Breast epithelium (tissue), 4 donors: ENCODE measurements around the gene BIRC2. TPM values are rescaled to one million over a fixed set of nuclear protein-coding genes. Genes with fewer than 3 reads are reported as not detected.

ENCODE experiments used
- DNase-seq, 2 donors: peaks; one replicate each; pipeline ENCODE4 v3.0.0-alpha.2; 2019; ENCODE audit warnings: low spot score in 2 of 2
- H3K27ac ChIP-seq, 2 donors: fragments of 200-600 bp; sonication (generic) in 1 of 2; one replicate each; pipeline ENCODE4 v1.5.1; 2016 to 2019; ENCODE audit warnings: mild to moderate bottlenecking in 1 of 2
- H3K27me3 ChIP-seq, 2 donors: fragments of 200-600 bp; sonication (generic) in 1 of 2; one replicate each; pipeline versions ENCODE4 v1.5.1 to v1.6.0; 2017 to 2019; ENCODE audit warnings: control low read depth in 1 of 2, mild to moderate bottlenecking in 1 of 2
- H3K36me3 ChIP-seq: fragments of 200-600 bp; one replicate; pipeline ENCODE4 v1.5.1; 2019
- H3K4me1 ChIP-seq, 2 donors: fragments of 200-600 bp; sonication (generic); one replicate each; pipeline ENCODE4 v1.5.1; 2016 to 2019; ENCODE audit warnings: control low read depth in 1 of 2
- H3K4me3 ChIP-seq, 3 donors: fragments of 200-600 bp; sonication (generic); 1 replicate in 2 of 3; 2 replicates in 1 of 3; pipeline ENCODE4 v1.5.1; 2016 to 2019; ENCODE audit warnings: mild to moderate bottlenecking in 3 of 3, moderate library complexity in 2 of 3
- H3K9me3 ChIP-seq, 2 donors: fragments of 200-600 bp; sonication (generic) in 1 of 2; one replicate each; pipeline ENCODE4 v1.5.1; 2016 to 2019; ENCODE audit warnings: control low read depth in 1 of 2
- CTCF ChIP-seq, 3 donors: fragments of 450-650 bp; IDR thresholded peaks; one replicate each; pipeline ENCODE4 v1.5.1; 2016 to 2017; ENCODE audit warnings: antibody characterized with exemption in 3 of 3, mild to moderate bottlenecking in 3 of 3, moderate library complexity in 3 of 3
- POLR2A ChIP-seq: fragments of 450-650 bp; IDR thresholded peaks from one replicate; pipeline ENCODE4 v1.6.1; 2016; ENCODE audit warnings: antibody characterized with exemption, mild to moderate bottlenecking, moderate library complexity
- POLR2AphosphoS5 ChIP-seq, 3 donors: sonication (generic); formaldehyde crosslinking; IDR thresholded peaks; one replicate each; pipeline ENCODE4 v1.6.1; 2017; ENCODE audit warnings: antibody characterized with exemption in 3 of 3
- intact Hi-C: fragments of 100-400 bp; cut with DNase I; formaldehyde crosslinking; loops from one replicate; pipeline ENCODE4 v1.15.1; 2023; ENCODE audit warnings: low total_unique reads
- total RNA-seq, 3 donors: library from RNA; depleted of rRNA; stranded (reverse); fragments of >200 nt; gene quantifications; one replicate each; pipeline ENCODE4 v1.1.0, GENCODE V29; 2016

Gene BIRC2
- total RNA-seq, 3 donors from 2014 or later: 45.6 to 95.7 (median 48.5) TPM

DNA sequence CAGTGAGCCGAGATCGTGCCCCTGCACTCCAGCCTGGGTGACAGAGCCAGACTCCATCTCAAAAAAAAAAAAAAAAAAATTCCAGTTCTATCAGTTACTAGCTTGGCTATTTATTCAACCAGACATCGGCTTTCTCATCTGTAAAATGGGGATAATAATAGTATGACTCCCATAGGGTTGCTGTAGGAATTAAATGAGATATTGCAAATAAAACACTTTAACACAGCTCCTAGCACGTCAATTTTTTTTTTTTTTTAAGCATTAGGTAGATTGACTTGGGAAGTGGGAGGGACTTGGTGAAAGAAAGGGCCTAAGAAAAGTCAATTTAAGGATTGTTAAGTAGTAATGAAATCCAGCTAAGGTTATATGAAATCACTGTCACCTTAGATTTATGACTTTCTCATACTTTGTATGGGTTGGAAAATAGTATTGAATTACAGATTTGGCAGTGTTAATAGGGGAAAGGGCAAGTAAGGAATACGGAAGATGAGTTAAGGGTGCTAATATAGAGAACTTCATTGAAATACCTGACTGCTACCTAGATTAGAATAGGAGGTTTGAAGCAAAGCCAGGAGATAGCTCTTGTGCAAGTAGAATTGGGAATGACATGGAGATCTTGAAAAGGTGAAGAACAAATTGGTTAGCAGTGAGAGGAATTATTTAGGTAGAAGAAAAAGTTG lies 28.8 kb downstream of the BIRC2 start:
- no peaks in the 10 kb centered on the region for H3K4me1 ChIP-seq
- TF ChIP-seq POLR2AphosphoS5 (IDR thresholded peaks at IDR 0.05) (no peak), CTCF (IDR thresholded peaks at IDR 0.05) (no peak), POLR2A (no peak)
- H3K27me3 ChIP-seq: no peaks in the 10 kb centered on the region
- H3K9me3 ChIP-seq: no peaks in the 10 kb centered on the region
- no peak overlapping the region for H3K27ac ChIP-seq
- no peaks in the 10 kb centered on the region for H3K36me3 ChIP-seq
- no peak overlapping the region for H3K4me3 ChIP-seq
- DNase-seq: no peak
- intact Hi-C loops: no loop called here

- no peak for DNase-seq
- Histone ChIP-seq H3K9me3 (no peaks in the 10 kb centered on the region), H3K4me1 (no peaks in the 10 kb centered on the region), H3K36me3 (no peaks in the 10 kb centered on the region), H3K4me3 (no peak overlapping the region), H3K27me3 (no peaks in the 10 kb centered on the region), H3K27ac (no peak overlapping the region)
- no peak for TF ChIP-seq CTCF (IDR thresholded peaks at IDR 0.05)
- no peak for TF ChIP-seq POLR2AphosphoS5 (IDR thresholded peaks at IDR 0.05)
- TF ChIP-seq POLR2A: no peak
- intact Hi-C loops: no loop called here
These were observed 30.9 kb downstream of the BIRC2 start for GRCh38 chr11:102377891-102378290.

DNA sequence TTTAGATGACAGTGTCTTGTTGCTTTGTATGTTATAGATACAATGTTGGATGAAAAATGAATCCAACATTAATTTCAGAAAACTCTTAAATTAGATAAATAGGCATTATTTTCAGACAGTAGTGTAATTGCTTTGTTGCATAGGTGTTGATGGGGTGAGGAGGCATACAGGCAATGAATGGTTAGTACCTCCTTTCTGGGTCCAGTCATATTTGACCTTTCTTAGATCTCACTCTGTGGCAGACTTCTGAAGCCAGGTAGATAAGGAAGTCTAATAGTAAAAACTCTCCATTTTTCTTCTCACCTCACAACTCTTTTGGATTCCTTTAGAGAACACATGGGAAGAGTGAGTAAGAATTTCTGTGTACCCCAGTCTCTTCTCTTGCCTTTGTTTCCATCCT lies 31.8 kb downstream of the BIRC2 start:
- Histone ChIP-seq H3K9me3 (no peaks in the 10 kb centered on the region), H3K27me3 (no peaks in the 10 kb centered on the region), H3K4me3 (no peak overlapping the region), H3K36me3 (no peaks in the 10 kb centered on the region), H3K27ac (no peak overlapping the region), H3K4me1 (no peaks in the 10 kb centered on the region)
- TF ChIP-seq POLR2AphosphoS5 (IDR thresholded peaks at IDR 0.05) (no peak), CTCF (IDR thresholded peaks at IDR 0.05) (no peak), POLR2A (no peak)
- DNase-seq: no peak
- intact Hi-C loops: no loop called here

DNA sequence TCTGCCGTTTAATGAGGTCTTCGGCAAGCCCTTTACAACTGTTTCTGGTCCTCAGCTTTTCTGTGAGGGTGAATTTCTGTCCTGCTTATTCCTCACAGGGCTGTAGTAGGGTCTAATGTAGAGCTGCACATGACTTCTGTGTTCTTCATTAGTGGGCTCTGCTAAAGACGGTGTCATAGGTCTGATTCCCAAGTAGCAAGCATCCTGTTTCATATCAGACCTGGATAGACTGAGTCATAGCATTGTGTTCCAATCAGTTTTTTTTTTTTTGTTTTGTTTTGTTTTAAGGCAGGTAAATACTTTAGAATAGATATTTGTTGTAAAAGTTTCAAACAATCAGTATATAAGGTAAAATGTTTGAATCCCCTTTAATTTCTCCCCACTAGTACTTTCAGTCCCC lies 35.4 kb downstream of the BIRC2 start:
- H3K27me3 ChIP-seq: no peaks in the 10 kb centered on the region
- intact Hi-C loops: no loop called here
- H3K4me1 ChIP-seq: no peaks in the 10 kb centered on the region
- H3K9me3 ChIP-seq: no peaks in the 10 kb centered on the region
- no peaks in the 10 kb centered on the region for H3K36me3 ChIP-seq
- TF ChIP-seq POLR2AphosphoS5 (IDR thresholded peaks at IDR 0.05) (no peak), POLR2A (no peak), CTCF (IDR thresholded peaks at IDR 0.05) (no peak)
- no peak overlapping the region for H3K27ac ChIP-seq
- no peak overlapping the region for H3K4me3 ChIP-seq
- DNase-seq: no peak

DNA sequence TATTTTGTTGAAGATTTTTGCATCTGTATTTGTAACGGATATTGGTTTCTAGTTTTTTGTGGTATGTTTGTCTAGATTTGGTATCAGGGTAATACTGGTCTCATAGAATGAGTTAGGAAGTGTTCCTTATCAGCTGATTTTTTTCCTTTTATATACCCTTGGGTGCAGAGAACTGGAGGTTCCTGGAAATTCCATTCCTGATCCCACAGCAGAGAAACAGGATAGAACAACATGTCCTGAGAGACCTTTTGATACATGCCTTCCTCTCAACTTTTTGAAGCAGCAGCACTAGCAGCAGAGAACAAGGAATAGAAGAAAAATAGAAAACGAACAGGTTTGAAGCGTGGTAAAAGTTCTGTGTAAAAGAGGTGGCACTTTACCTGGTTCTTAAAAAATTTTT lies 36.8 kb downstream of the BIRC2 start:
- TF ChIP-seq POLR2A: no peak
- Histone ChIP-seq H3K27ac (no peak overlapping the region), H3K27me3 (no peaks in the 10 kb centered on the region), H3K36me3 (no peaks in the 10 kb centered on the region), H3K4me3 (no peak overlapping the region), H3K9me3 (no peaks in the 10 kb centered on the region), H3K4me1 (no peaks in the 10 kb centered on the region)
- intact Hi-C loops: no loop called here
- no peak for DNase-seq
